Trophoblast cell (in vitro differentiated cells and primary cell): Measurements from ENCODE around the gene RPL21.

Source experiments
- DNase-seq, 2 donors: peaks; one replicate each; pipeline ENCODE4 v3.0.0-alpha.2; 2016
- H2AFZ ChIP-seq: 2 replicates; pipeline ENCODE4 v1.6.1; 2013; ENCODE audit warnings: low read length, moderate library complexity, mild to moderate bottlenecking; ENCODE audit not compliant: insufficient read depth, poor library complexity
- H2AK5ac ChIP-seq: 2 replicates; pipeline ENCODE4 v1.6.1; 2013; ENCODE audit warnings: mild to moderate bottlenecking, low read length
- H2BK120ac ChIP-seq: 2 replicates; pipeline ENCODE4 v1.6.1; 2013; ENCODE audit warnings: low read length, mild to moderate bottlenecking, moderate library complexity; ENCODE audit not compliant: insufficient read depth, poor library complexity
- H2BK12ac ChIP-seq: 2 replicates; pipeline ENCODE4 v1.6.1; 2013; ENCODE audit warnings: mild to moderate bottlenecking, low read length, moderate library complexity
- H2BK5ac ChIP-seq: 2 replicates; pipeline ENCODE4 v1.6.1; 2013; ENCODE audit warnings: low read length, low read depth, moderate library complexity, mild to moderate bottlenecking; ENCODE audit not compliant: poor library complexity
- H3K14ac ChIP-seq: 2 replicates; pipeline ENCODE4 v1.6.1; 2013; ENCODE audit warnings: mild to moderate bottlenecking, low read length
- H3K18ac ChIP-seq: 2 replicates; pipeline ENCODE4 v1.6.1; 2013; ENCODE audit warnings: mild to moderate bottlenecking, low read length
- H3K23ac ChIP-seq: 2 replicates; pipeline ENCODE4 v1.6.1; 2013; ENCODE audit warnings: low read length
- H3K27ac ChIP-seq: 2 replicates; pipeline ENCODE4 v1.5.1; 2013; ENCODE audit warnings: low read depth, mild to moderate bottlenecking, inconsistent platforms, low read length, moderate library complexity
- H3K27me3 ChIP-seq: 2 replicates; pipeline ENCODE4 v1.6.1; 2013; ENCODE audit warnings: inconsistent platforms, mild to moderate bottlenecking, low read length, moderate library complexity; ENCODE audit not compliant: insufficient read depth
- H3K36me3 ChIP-seq, 2 experiments: 1 replicate in 1 of 2; 2 replicates in 1 of 2; pipeline ENCODE4 v1.6.1; 2013; ENCODE audit warnings: low read length in 2 of 2, mild to moderate bottlenecking in 2 of 2, moderate library complexity in 1 of 2; ENCODE audit not compliant: insufficient read depth in 2 of 2, control insufficient read depth in 1 of 2
- H3K4ac ChIP-seq: 2 replicates; pipeline ENCODE4 v1.6.1; 2013; ENCODE audit warnings: low read depth, mild to moderate bottlenecking, low read length, moderate library complexity
- H3K4me1 ChIP-seq, 2 experiments: 1 replicate in 1 of 2; 2 replicates in 1 of 2; pipeline ENCODE4 v1.6.1; 2013; ENCODE audit warnings: low read length in 2 of 2, mild to moderate bottlenecking in 2 of 2, moderate library complexity in 1 of 2; ENCODE audit not compliant: insufficient read depth in 2 of 2, control insufficient read depth in 1 of 2
- H3K4me2 ChIP-seq: 2 replicates; pipeline ENCODE4 v1.6.1; 2013; ENCODE audit warnings: inconsistent platforms, mild to moderate bottlenecking, low read length, moderate library complexity
- H3K4me3 ChIP-seq: 2 replicates; pipeline ENCODE4 v1.5.1; 2013; ENCODE audit warnings: mild to moderate bottlenecking, low read depth, low read length, inconsistent platforms
- H3K79me1 ChIP-seq: one replicate; pipeline ENCODE4 v1.6.1; 2013; ENCODE audit warnings: low read length
- H3K79me2 ChIP-seq: 2 replicates; pipeline ENCODE4 v1.6.1; 2013; ENCODE audit warnings: low read length, mild to moderate bottlenecking; ENCODE audit not compliant: control insufficient read depth, insufficient read depth, poor library complexity
- H3K9ac ChIP-seq: 2 replicates; pipeline ENCODE4 v1.6.1; 2013; ENCODE audit warnings: mild to moderate bottlenecking, low read length
- H3K9me3 ChIP-seq: 2 replicates; pipeline ENCODE4 v1.6.1; 2013; ENCODE audit warnings: low read depth, mild to moderate bottlenecking, control low read depth, inconsistent platforms, low read length; ENCODE audit not compliant: insufficient read depth
- H4K12ac ChIP-seq: 2 replicates; pipeline ENCODE4 v1.6.1; 2013; ENCODE audit warnings: low read depth, mild to moderate bottlenecking, low read length, moderate library complexity
- H4K8ac ChIP-seq: 2 replicates; pipeline ENCODE4 v1.6.1; 2013; ENCODE audit warnings: low read depth, mild to moderate bottlenecking, low read length, moderate library complexity
- H4K91ac ChIP-seq: one replicate; pipeline ENCODE4 v1.6.1; 2013; ENCODE audit warnings: low read depth, mild to moderate bottlenecking, low read length, moderate library complexity
- WGBS: extraction: QIAGEN DNeasy Blood & Tissue Kit; methylation state at CpG from one replicate; pipeline ENCODE4 v1.1.7; 2013; ENCODE audit warnings: missing lambda C conversion rate; ENCODE audit not compliant: insufficient read length, insufficient coverage; ENCODE audit errors: extremely low coverage; 5-methylcytosine and 5-hydroxymethylcytosine counted together

The RPL21 gene

GRCh38 chr13:27257233-27257568 lies 5.8 kb downstream of the RPL21 start:
- H3K9me3 ChIP-seq = no peaks in the 10 kb centered on the region
- no peak overlapping the region for H4K12ac ChIP-seq
- peaks cover 17 to 28% of the 10 kb centered on the region in 2 experiments for H3K36me3 ChIP-seq
- no peak overlapping the region for H2BK12ac ChIP-seq
- H3K4me1 ChIP-seq = peaks cover 0 to 2% of the 10 kb centered on the region in 2 experiments
- H3K9ac ChIP-seq = no peak overlapping the region
- no peak overlapping the region for H3K27ac ChIP-seq
- no peak overlapping the region for H2AFZ ChIP-seq
- WGBS = no CpG with 5 or more reads among the region's 3 CpGs
- no peak overlapping the region for H3K4ac ChIP-seq
- no peak overlapping the region for H3K23ac ChIP-seq
- no peak overlapping the region for H3K18ac ChIP-seq
- H4K91ac ChIP-seq = no peak overlapping the region
- H3K27me3 ChIP-seq = no peaks in the 10 kb centered on the region
- no peak overlapping the region for H3K4me2 ChIP-seq
- H3K4me3 ChIP-seq = no peak overlapping the region
- H3K79me1 ChIP-seq = no peaks in the 10 kb centered on the region
- H2BK5ac ChIP-seq = no peak overlapping the region
- H3K79me2 ChIP-seq = peaks cover 2% of the 10 kb centered on the region
- H2AK5ac ChIP-seq = no peak overlapping the region
- no peak overlapping the region for H4K8ac ChIP-seq
- H2BK120ac ChIP-seq = no peak overlapping the region
- no peak for DNase-seq
- no peak overlapping the region for H3K14ac ChIP-seq

GRCh38 chr13:27257648-27258253 lies 6.4 kb downstream of the RPL21 start:
- no peak overlapping the region for H2BK120ac ChIP-seq
- no peak overlapping the region for H3K4me2 ChIP-seq
- no peak overlapping the region for H3K4ac ChIP-seq
- no peak overlapping the region for H3K23ac ChIP-seq
- no peak overlapping the region for H4K91ac ChIP-seq
- DNase-seq = no peak
- no peak overlapping the region for H2AFZ ChIP-seq
- H2BK12ac ChIP-seq = no peak overlapping the region
- peaks cover 0 to 2% of the 10 kb centered on the region in 2 experiments for H3K4me1 ChIP-seq
- no CpG with 5 or more reads among the region's 11 CpGs for WGBS
- H3K14ac ChIP-seq = no peak overlapping the region
- peaks cover 17 to 28% of the 10 kb centered on the region in 2 experiments for H3K36me3 ChIP-seq
- H2BK5ac ChIP-seq = no peak overlapping the region
- H4K8ac ChIP-seq = no peak overlapping the region
- no peak overlapping the region for H3K9ac ChIP-seq
- H3K79me1 ChIP-seq = no peaks in the 10 kb centered on the region
- no peak overlapping the region for H2AK5ac ChIP-seq
- H3K79me2 ChIP-seq = no peaks in the 10 kb centered on the region
- H4K12ac ChIP-seq = no peak overlapping the region
- H3K27me3 ChIP-seq = no peaks in the 10 kb centered on the region
- H3K9me3 ChIP-seq = no peaks in the 10 kb centered on the region
- no peak overlapping the region for H3K18ac ChIP-seq
- H3K4me3 ChIP-seq = no peak overlapping the region
- no peak overlapping the region for H3K27ac ChIP-seq

- H2AK5ac ChIP-seq = no peak overlapping the region
- no peaks in the 10 kb centered on the region for H3K79me1 ChIP-seq
- no peak overlapping the region for H2AFZ ChIP-seq
- H3K4ac ChIP-seq = no peak overlapping the region
- H2BK12ac ChIP-seq = no peak overlapping the region
- peaks cover 17 to 28% of the 10 kb centered on the region in 2 experiments for H3K36me3 ChIP-seq
- no peak overlapping the region for H3K4me3 ChIP-seq
- H3K18ac ChIP-seq = no peak overlapping the region
- no peak overlapping the region for H2BK120ac ChIP-seq
- H3K4me2 ChIP-seq = no peak overlapping the region
- H4K12ac ChIP-seq = no peak overlapping the region
- no peak overlapping the region for H2BK5ac ChIP-seq
- no peaks in the 10 kb centered on the region for H3K79me2 ChIP-seq
- H3K23ac ChIP-seq = no peak overlapping the region
- H3K4me1 ChIP-seq = peaks cover 0 to 2% of the 10 kb centered on the region in 2 experiments
- no peak overlapping the region for H3K27ac ChIP-seq
- H3K27me3 ChIP-seq = no peaks in the 10 kb centered on the region
- H3K14ac ChIP-seq = no peak overlapping the region
- no peak overlapping the region for H4K8ac ChIP-seq
- DNase-seq = no peak
- no peak overlapping the region for H4K91ac ChIP-seq
- WGBS = no CpG with 5 or more reads among the region's 5 CpGs
- no peak overlapping the region for H3K9ac ChIP-seq
- no peaks in the 10 kb centered on the region for H3K9me3 ChIP-seq
Observed at GRCh38 chr13:27258637-27259386, 7.5 kb downstream of the RPL21 start.

GRCh38 chr13:27259831-27260230 lies 8.5 kb downstream of the RPL21 start:
- H3K4me1 ChIP-seq = peaks cover 0 to 2% of the 10 kb centered on the region in 2 experiments
- no peak overlapping the region for H4K91ac ChIP-seq
- no peak overlapping the region for H2AK5ac ChIP-seq
- no peak overlapping the region for H3K27ac ChIP-seq
- no peaks in the 10 kb centered on the region for H3K79me1 ChIP-seq
- no peak overlapping the region for H3K4me3 ChIP-seq
- H2BK5ac ChIP-seq = no peak overlapping the region
- no peak overlapping the region for H3K4ac ChIP-seq
- no peaks in the 10 kb centered on the region for H3K79me2 ChIP-seq
- no peak overlapping the region for H2BK12ac ChIP-seq
- H3K4me2 ChIP-seq = no peak overlapping the region
- H4K12ac ChIP-seq = no peak overlapping the region
- no peak overlapping the region for H4K8ac ChIP-seq
- WGBS = no CpG with 5 or more reads among the region's 2 CpGs
- H3K36me3 ChIP-seq = peaks cover 13 to 22% of the 10 kb centered on the region in 2 experiments
- no peak overlapping the region for H3K18ac ChIP-seq
- no peak for DNase-seq
- no peak overlapping the region for H2BK120ac ChIP-seq
- no peaks in the 10 kb centered on the region for H3K27me3 ChIP-seq
- H3K23ac ChIP-seq = no peak overlapping the region
- no peak overlapping the region for H3K14ac ChIP-seq
- no peak overlapping the region for H3K9ac ChIP-seq
- H3K9me3 ChIP-seq = no peaks in the 10 kb centered on the region
- H2AFZ ChIP-seq = no peak overlapping the region
